Hepatocyte (in vitro differentiated cells): ENCODE data around the gene SPOUT1.

Source experiments
- EZH2 ChIP-seq: fragments of 200-600 bp; sonication (generic); IDR thresholded peaks from 2 replicates; pipeline ENCODE4 v1.6.1; 2016; ENCODE audit warnings: antibody characterized with exemption, mild to moderate bottlenecking, borderline replicate concordance
- TF ChIP-seq, protein P1 (sequence below): fragments of 200-600 bp; sonication (generic); IDR thresholded peaks from 2 replicates; pipeline ENCODE4 v1.5.1; 2016; ENCODE audit warnings: antibody characterized with exemption, mild to moderate bottlenecking; ENCODE audit not compliant: poor library complexity

DNA sequence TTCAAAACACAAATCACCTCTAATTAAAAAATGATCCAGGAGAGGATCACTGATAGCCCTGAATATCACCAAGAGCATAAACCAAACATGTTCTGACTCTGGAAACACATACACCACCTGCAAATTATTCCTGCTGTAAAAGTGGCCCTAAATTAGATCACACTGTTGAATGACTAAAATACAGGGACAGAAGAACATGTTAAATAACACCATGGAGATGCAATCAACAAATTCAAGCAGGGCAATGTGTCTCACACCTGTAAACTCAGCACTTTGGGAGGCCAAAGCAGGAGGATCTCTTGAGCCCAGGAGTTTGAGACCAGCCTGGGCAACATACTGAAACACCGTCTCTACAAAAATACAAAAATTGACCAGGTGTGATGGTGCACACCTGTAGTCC, 18.2 kb upstream of the SPOUT1 start:
- TF ChIP-seq, protein P1, sequence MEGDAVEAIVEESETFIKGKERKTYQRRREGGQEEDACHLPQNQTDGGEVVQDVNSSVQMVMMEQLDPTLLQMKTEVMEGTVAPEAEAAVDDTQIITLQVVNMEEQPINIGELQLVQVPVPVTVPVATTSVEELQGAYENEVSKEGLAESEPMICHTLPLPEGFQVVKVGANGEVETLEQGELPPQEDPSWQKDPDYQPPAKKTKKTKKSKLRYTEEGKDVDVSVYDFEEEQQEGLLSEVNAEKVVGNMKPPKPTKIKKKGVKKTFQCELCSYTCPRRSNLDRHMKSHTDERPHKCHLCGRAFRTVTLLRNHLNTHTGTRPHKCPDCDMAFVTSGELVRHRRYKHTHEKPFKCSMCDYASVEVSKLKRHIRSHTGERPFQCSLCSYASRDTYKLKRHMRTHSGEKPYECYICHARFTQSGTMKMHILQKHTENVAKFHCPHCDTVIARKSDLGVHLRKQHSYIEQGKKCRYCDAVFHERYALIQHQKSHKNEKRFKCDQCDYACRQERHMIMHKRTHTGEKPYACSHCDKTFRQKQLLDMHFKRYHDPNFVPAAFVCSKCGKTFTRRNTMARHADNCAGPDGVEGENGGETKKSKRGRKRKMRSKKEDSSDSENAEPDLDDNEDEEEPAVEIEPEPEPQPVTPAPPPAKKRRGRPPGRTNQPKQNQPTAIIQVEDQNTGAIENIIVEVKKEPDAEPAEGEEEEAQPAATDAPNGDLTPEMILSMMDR = no peak
- no peak for TF ChIP-seq EZH2
